ENCODE measurements around the gene LRRC57. TPM values are rescaled to one million over a fixed set of nuclear protein-coding genes. Genes with fewer than 3 reads are reported as not detected.

The LRRC57 gene
- total RNA-seq, 4 donors from 2014 or later = 17.1 to 21.2 (median 18.6) TPM

GRCh38 chr15:42549032-42549491 is 469 bp upstream of the LRRC57 start:
- TF ChIP-seq CTCF (IDR thresholded peaks at IDR 0.05) (no peak), POLR2A (IDR thresholded peaks at IDR 0.05) (no peak)
- DNase-seq = peak; percentile 20 to 30
- Histone ChIP-seq H3K27me3 (no peaks in the 10 kb centered on the region), H3K27ac (peak overlapping the region; percentile 84 to 87 (median 87)), H3K9me3 (no peaks in the 10 kb centered on the region), H3K4me3 (replicated peaks in 1 of 3) (peak overlapping the region; percentile 89 to 93 (median 92)), H3K4me1 (peaks cover 5 to 20% of the 10 kb centered on the region in 2 donors), H3K36me3 (peaks cover 2% of the 10 kb centered on the region in 2 donors)
- 0 to 1% methylated on average over 15 of the region's 15 CpGs for WGBS, 2 donors
- intact Hi-C loops (cut with DNase I) = loop anchor here (5.0 kb wide), 1 partner anchor 57 kb away; the partner anchor contains the start of gene ZNF106

GRCh38 chr15:42547918-42548248 is 710 bp downstream of the LRRC57 start:
- no peak for DNase-seq
- Histone ChIP-seq H3K4me3 (replicated peaks in 1 of 3) (peak overlapping the region; percentile 89 to 93 (median 92)), H3K27me3 (no peaks in the 10 kb centered on the region), H3K4me1 (peaks cover 5 to 20% of the 10 kb centered on the region in 2 donors), H3K36me3 (peaks cover 12 to 13% of the 10 kb centered on the region in 2 donors), H3K27ac (peak overlapping the region; percentile 84 to 87 (median 87)), H3K9me3 (no peaks in the 10 kb centered on the region)
- intact Hi-C loops (cut with DNase I) = loop anchor here (5.0 kb wide), 1 partner anchor 56 kb away; the partner anchor contains the start of gene ZNF106
- no peak for TF ChIP-seq POLR2A (IDR thresholded peaks at IDR 0.05)
- no peak for TF ChIP-seq CTCF (IDR thresholded peaks at IDR 0.05)
- WGBS, 2 donors = 1 to 3% methylated on average over 9 of the region's 9 CpGs

GRCh38 chr15:42544853-42545629 is 3.6 kb downstream of the LRRC57 start:
- no peak for TF ChIP-seq CTCF (IDR thresholded peaks at IDR 0.05)
- TF ChIP-seq POLR2A (IDR thresholded peaks at IDR 0.05) = no peak
- peaks cover 12 to 13% of the 10 kb centered on the region in 2 donors for H3K36me3 ChIP-seq
- DNase-seq = no peak
- WGBS, 2 donors = 93 to 95% methylated on average over 4 of the region's 4 CpGs
- no peak overlapping the region for H3K27ac ChIP-seq
- no peaks in the 10 kb centered on the region for H3K27me3 ChIP-seq
- H3K9me3 ChIP-seq = no peaks in the 10 kb centered on the region
- intact Hi-C loops (cut with DNase I) = loop anchor here (5.0 kb wide), 1 partner anchor 53 kb away; the partner anchor contains the start of gene ZNF106
- no peak overlapping the region for H3K4me3 ChIP-seq (replicated peaks in 1 of 3)
- peaks cover 5 to 16% of the 10 kb centered on the region in 2 donors for H3K4me1 ChIP-seq

GRCh38 chr15:42533246-42533645 is 15.3 kb downstream of the LRRC57 start:
- TF ChIP-seq CTCF (IDR thresholded peaks at IDR 0.05) (no peak), POLR2A (IDR thresholded peaks at IDR 0.05) (no peak)
- Histone ChIP-seq H3K4me1 (no peaks in the 10 kb centered on the region), H3K9me3 (no peaks in the 10 kb centered on the region), H3K27me3 (no peaks in the 10 kb centered on the region), H3K36me3 (peaks cover 18 to 21% of the 10 kb centered on the region in 2 donors), H3K4me3 (replicated peaks in 1 of 3) (no peak overlapping the region), H3K27ac (no peak overlapping the region)
- no peak for DNase-seq
- intact Hi-C loops (cut with DNase I) = no loop called here
- 95 to 96% methylated on average over 1 of the region's 1 CpG for WGBS, 2 donors

GRCh38 chr15:42528970-42529369 is 19.6 kb downstream of the LRRC57 start:
- H3K27ac ChIP-seq = no peak overlapping the region
- peaks cover 18 to 20% of the 10 kb centered on the region in 2 donors for H3K36me3 ChIP-seq
- no peaks in the 10 kb centered on the region for H3K27me3 ChIP-seq
- H3K4me1 ChIP-seq = no peaks in the 10 kb centered on the region
- TF ChIP-seq CTCF (IDR thresholded peaks at IDR 0.05) (no peak), POLR2A (IDR thresholded peaks at IDR 0.05) (no peak)
- WGBS, 2 donors = 91 to 92% methylated on average over 3 of the region's 3 CpGs
- intact Hi-C loops (cut with DNase I) = no loop called here
- no peaks in the 10 kb centered on the region for H3K9me3 ChIP-seq
- no peak for DNase-seq
- H3K4me3 ChIP-seq (replicated peaks in 1 of 3) = no peak overlapping the region
